Peyer's patch (tissue), 4 donors: ENCODE results near the gene MET. TPM values are rescaled to one million over a fixed set of nuclear protein-coding genes. Genes with fewer than 3 reads are reported as not detected.

ENCODE experiments used
- DNase-seq, 3 donors: peaks; one replicate each; pipeline ENCODE4 v3.0.0-alpha.2; 2017 to 2019
- H3K27ac ChIP-seq, 4 donors: fragments of 200-600 bp; sonication (generic); one replicate each; pipeline ENCODE4 v1.5.1; 2016 to 2019
- H3K27me3 ChIP-seq, 2 donors: fragments of 200-600 bp; sonication (generic); one replicate each; pipeline ENCODE4 v1.5.1; 2019
- H3K36me3 ChIP-seq, 3 donors: fragments of 200-600 bp; sonication (generic); one replicate each; pipeline ENCODE4 v1.5.1; 2016 to 2019
- H3K4me1 ChIP-seq, 4 donors: fragments of 200-600 bp; sonication (generic); one replicate each; pipeline ENCODE4 v1.5.1; 2016 to 2019
- H3K4me3 ChIP-seq, 4 donors: fragments of 200-600 bp; sonication (generic); 1 replicate in 3 of 4; 2 replicates in 1 of 4; pipeline ENCODE4 v1.5.1; 2016 to 2019; ENCODE audit warnings: mild to moderate bottlenecking in 1 of 4
- H3K9me3 ChIP-seq, 4 donors: fragments of 200-600 bp; sonication (generic); one replicate each; pipeline ENCODE4 v1.5.1; 2016 to 2019; ENCODE audit warnings: mild to moderate bottlenecking in 1 of 4
- POLR2A ChIP-seq, 2 donors: fragments of 450-650 bp; IDR thresholded peaks; one replicate each; pipeline ENCODE4 v1.5.1; 2017; ENCODE audit warnings: antibody characterized with exemption in 2 of 2, mild to moderate bottlenecking in 2 of 2, moderate library complexity in 2 of 2
- total RNA-seq, 4 donors: library from RNA; depleted of rRNA; stranded (reverse); fragments of >200 nt; gene quantifications; one replicate each; pipeline ENCODE4 v1.1.0, GENCODE V29; 2016
- TF ChIP-seq, protein P1 (sequence below), 6 experiments: fragments of 450-650 bp in 4 of 6; fragments of 200-600 bp in 2 of 6; sonication (generic) in 1 of 6; IDR thresholded peaks; one replicate each; pipeline ENCODE4 v1.5.1; 2017 to 2019; ENCODE audit warnings: antibody characterized with exemption in 6 of 6, mild to moderate bottlenecking in 3 of 6, moderate library complexity in 1 of 6

The MET gene
- total RNA-seq, 4 donors from 2014 or later: 2.5 to 34.0 (median 23.6) TPM

DNA sequence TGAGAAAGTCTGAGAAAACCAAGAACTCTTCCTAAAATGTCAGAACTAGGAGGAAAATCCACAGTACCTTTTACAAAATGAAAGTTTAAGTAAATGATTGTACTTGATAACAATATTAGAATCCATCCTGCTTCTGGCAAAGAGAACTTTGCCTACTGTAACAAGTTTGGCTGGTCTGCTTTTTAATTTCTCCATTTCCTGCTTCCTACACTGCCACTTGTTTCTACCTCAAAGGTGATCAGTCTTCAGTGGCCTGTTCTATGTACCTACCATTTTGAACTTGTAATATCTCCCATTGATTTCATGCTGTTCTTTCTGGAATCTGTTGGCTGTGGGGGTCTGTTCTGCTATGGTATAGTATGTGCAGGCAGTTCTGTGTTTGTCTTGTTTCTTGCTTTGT, 157.5 kb downstream of the MET start:
- no peaks in the 10 kb centered on the region for H3K36me3 ChIP-seq
- H3K27ac ChIP-seq: no peak overlapping the region
- DNase-seq: no peak
- H3K4me3 ChIP-seq: no peak overlapping the region
- no peaks in the 10 kb centered on the region for H3K27me3 ChIP-seq
- H3K4me1 ChIP-seq: no peaks in the 10 kb centered on the region
- no peak for TF ChIP-seq POLR2A (IDR thresholded peaks at IDR 0.05)
- TF ChIP-seq, protein P1, sequence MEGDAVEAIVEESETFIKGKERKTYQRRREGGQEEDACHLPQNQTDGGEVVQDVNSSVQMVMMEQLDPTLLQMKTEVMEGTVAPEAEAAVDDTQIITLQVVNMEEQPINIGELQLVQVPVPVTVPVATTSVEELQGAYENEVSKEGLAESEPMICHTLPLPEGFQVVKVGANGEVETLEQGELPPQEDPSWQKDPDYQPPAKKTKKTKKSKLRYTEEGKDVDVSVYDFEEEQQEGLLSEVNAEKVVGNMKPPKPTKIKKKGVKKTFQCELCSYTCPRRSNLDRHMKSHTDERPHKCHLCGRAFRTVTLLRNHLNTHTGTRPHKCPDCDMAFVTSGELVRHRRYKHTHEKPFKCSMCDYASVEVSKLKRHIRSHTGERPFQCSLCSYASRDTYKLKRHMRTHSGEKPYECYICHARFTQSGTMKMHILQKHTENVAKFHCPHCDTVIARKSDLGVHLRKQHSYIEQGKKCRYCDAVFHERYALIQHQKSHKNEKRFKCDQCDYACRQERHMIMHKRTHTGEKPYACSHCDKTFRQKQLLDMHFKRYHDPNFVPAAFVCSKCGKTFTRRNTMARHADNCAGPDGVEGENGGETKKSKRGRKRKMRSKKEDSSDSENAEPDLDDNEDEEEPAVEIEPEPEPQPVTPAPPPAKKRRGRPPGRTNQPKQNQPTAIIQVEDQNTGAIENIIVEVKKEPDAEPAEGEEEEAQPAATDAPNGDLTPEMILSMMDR (IDR thresholded peaks at IDR 0.05): no peak
- no peaks in the 10 kb centered on the region for H3K9me3 ChIP-seq

DNA sequence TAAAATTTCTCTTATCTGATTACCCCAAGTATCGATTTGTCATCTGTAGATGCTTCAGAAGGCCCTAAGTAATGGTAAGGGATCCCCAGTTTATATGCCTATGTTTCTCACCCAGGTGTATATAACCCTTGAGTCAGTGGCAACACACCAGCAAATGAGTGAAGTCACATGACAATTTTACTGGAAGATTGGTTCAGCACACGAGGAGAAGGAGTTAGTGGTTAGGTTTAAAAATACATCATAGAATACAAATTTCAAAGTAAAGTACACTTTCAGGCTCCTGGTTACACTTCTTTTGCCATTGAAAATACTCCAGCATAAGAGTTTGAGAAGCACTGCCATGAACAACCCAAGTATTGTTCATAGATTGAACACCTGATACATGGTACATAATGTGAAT, 160.7 kb downstream of the MET start:
- TF ChIP-seq, protein P1 (IDR thresholded peaks at IDR 0.05): no peak
- TF ChIP-seq POLR2A (IDR thresholded peaks at IDR 0.05): no peak
- no peak overlapping the region for H3K27ac ChIP-seq
- H3K27me3 ChIP-seq: no peaks in the 10 kb centered on the region
- no peak for DNase-seq
- no peaks in the 10 kb centered on the region for H3K36me3 ChIP-seq
- H3K9me3 ChIP-seq: no peaks in the 10 kb centered on the region
- peaks cover 0 to 12% (median 0%) of the 10 kb centered on the region in 4 donors for H3K4me1 ChIP-seq
- H3K4me3 ChIP-seq: no peak overlapping the region

DNA sequence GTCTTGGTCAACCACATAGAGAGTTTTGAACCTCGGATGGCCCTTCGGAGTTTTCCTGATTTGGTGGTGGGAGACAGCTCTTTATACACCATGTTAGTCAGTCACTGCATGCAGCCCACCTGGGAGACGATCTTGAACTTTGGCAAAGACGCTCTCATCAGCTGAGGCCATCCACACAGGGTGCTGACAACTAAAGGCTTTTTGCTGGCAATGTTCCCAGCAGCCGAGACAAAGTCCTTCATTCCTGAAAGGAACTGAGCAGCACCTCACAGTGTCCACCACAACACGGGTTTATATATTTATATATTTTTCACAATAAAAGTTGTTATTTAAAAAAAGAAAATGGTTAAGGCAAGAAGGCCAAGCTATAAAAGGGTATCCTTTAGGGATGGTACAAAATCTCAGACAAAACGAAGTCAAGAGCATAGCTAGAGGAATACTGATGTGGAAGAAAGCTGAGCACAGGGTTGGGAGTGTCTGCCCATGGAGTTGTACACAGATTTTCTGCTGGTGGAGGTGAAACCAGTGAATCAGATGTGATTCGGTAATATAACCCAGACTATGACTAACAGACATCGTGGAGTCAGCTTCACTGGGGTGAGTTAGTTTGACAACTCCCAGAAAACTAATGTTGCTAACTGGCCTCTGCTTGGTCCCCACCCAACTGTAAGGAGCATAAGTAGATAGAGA, 163.0 kb downstream of the MET start:
- Histone ChIP-seq H3K36me3 (no peaks in the 10 kb centered on the region), H3K27ac (peak overlapping the region in 3 of 4 donors; percentile 22 to 74 (median 71)), H3K9me3 (no peaks in the 10 kb centered on the region), H3K4me3 (peak overlapping the region in 2 of 4 donors; percentile 11 to 19), H3K27me3 (no peaks in the 10 kb centered on the region), H3K4me1 (peaks cover 0 to 12% (median 0%) of the 10 kb centered on the region in 4 donors)
- peak in 2 of 3 donors; percentile 75 to 88 for DNase-seq
- TF ChIP-seq, protein P1 (IDR thresholded peaks at IDR 0.05): peak in 1 of 6 experiments; percentile 9
- no peak for TF ChIP-seq POLR2A (IDR thresholded peaks at IDR 0.05)

DNA sequence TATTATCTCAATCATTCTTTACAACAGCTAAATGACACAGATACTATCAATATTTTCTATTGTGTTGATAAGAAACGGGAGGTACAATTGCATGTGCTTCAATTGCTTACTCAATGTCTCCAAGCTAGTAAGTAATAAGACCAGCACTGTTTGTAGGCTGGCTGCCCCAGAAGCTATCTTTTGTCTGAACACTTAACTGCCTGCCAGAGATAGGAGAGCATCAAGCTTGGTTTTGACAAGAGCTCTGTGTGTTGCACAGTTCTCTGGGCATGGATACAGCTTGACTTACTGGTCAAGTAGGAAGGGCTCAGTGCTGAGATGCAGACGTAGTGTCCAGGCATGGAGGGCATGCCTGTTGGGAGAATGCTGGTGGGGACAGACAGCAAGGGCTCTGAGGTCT, 164.1 kb downstream of the MET start:
- Histone ChIP-seq H3K4me3 (no peak overlapping the region), H3K27me3 (peaks cover 0 to 2% of the 10 kb centered on the region in 2 donors), H3K27ac (peak overlapping the region in 1 of 4 donors; percentile 65), H3K36me3 (no peaks in the 10 kb centered on the region), H3K4me1 (peaks cover 0 to 12% (median 0%) of the 10 kb centered on the region in 4 donors), H3K9me3 (no peaks in the 10 kb centered on the region)
- no peak for DNase-seq
- no peak for TF ChIP-seq POLR2A (IDR thresholded peaks at IDR 0.05)
- TF ChIP-seq, protein P1 (IDR thresholded peaks at IDR 0.05): no peak

DNA sequence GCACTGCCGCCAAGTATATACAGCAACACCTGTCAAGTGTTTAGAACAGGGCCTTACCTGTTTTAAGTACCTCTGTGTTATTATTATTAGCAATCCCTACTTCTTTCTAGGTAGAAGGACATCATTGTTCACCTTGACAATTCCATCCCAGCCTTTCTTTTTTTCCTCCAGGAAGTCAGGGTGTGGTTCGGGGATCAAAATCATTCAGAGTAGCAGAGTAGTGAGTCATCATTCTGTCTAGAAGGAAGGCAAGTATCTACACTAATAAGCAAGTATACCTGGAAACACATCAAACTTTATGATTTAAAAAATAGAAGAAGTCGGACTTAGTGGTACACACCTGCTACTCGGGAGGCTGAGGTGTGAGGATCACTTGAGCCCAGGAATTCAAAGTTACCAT, 164.9 kb downstream of the MET start:
- TF ChIP-seq, protein P1 (IDR thresholded peaks at IDR 0.05): no peak
- TF ChIP-seq POLR2A (IDR thresholded peaks at IDR 0.05): no peak
- DNase-seq: no peak

More for the DNA sequence above, 164.9 kb downstream of the MET start:
- H3K4me3 ChIP-seq: no peak overlapping the region
- H3K36me3 ChIP-seq: no peaks in the 10 kb centered on the region
- peaks cover 0 to 4% of the 10 kb centered on the region in 2 donors for H3K27me3 ChIP-seq
- no peaks in the 10 kb centered on the region for H3K9me3 ChIP-seq
- H3K4me1 ChIP-seq: peaks cover 0 to 12% (median 0%) of the 10 kb centered on the region in 4 donors
- no peak overlapping the region for H3K27ac ChIP-seq
